Bronchial epithelial cell (primary cell): ENCODE data around the gene RFLNA. TPM values are rescaled to one million over a fixed set of nuclear protein-coding genes. Genes with fewer than 3 reads are reported as not detected.

Source experiments
- DNase-seq: peaks from one replicate; pipeline ENCODE4 v3.0.0-alpha.2; 2010; ENCODE audit warnings: low read depth
- FAIRE-seq: peaks from 2 replicates; lab custom pipeline; 2011; peaks lifted over from hg19 to GRCh38; lab: Jason Lieb, UNC
- H3K27me3 ChIP-seq: 2 replicates; pipeline ENCODE4 v1.5.1; 2011; ENCODE audit warnings: low read length; ENCODE audit not compliant: control insufficient read depth, insufficient read depth
- H3K36me3 ChIP-seq: 2 replicates; pipeline ENCODE4 v1.5.1; 2011; ENCODE audit warnings: low read length; ENCODE audit not compliant: control insufficient read depth, insufficient read depth
- H3K4me3 ChIP-seq: 2 replicates; pipeline ENCODE4 v1.5.1; 2011; ENCODE audit warnings: mild to moderate bottlenecking, low read depth, low read length, control low read depth
- total RNA-seq: library from RNA; depleted of rRNA; stranded (reverse); fragments of >200 nt; gene quantifications from 2 replicates; pipeline ENCODE4 v1.2.1, GENCODE V29; 2014
- TF ChIP-seq, protein P1 (sequence below): IDR thresholded peaks from 2 replicates; pipeline ENCODE4 v1.5.1; 2011; ENCODE audit warnings: mild to moderate bottlenecking, moderate library complexity, low read length, control low read depth, inconsistent platforms; ENCODE audit not compliant: insufficient read depth, severe bottlenecking

Gene RFLNA
- total RNA-seq, 1 donor from 2014 or later = not detected

DNA sequence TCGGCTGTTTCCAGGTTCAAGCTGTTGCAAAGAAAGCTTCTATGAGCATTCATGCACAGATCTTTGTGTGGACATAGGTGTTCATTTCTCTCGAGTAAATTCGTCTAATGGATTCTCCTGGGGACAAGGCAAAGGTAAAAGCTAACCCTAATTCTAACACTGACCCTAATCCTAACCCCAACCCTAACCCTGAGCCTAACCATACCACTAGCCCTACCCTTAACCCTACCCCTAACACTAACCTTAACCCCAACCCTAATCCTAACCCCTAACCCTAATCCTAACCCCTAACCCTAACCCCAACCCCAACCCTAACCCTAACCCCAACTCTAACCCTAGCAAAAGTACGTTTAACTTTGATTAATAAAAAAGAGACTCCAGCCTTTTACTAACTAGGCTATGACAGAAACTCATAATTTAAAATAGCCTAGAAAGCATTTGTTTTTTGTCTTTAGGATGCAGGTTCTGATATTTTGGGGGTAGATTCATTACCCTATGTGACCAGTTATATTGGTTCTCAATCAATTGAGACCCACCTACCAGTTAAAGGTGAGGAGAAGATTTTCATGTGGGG lies 27.6 kb upstream of the RFLNA start:
- Histone ChIP-seq H3K27me3 (peaks cover 3% of the 10 kb centered on the region), H3K4me3 (no peak overlapping the region), H3K36me3 (no peaks in the 10 kb centered on the region)
- no peak for DNase-seq
- FAIRE-seq = no peak
- TF ChIP-seq, protein P1, sequence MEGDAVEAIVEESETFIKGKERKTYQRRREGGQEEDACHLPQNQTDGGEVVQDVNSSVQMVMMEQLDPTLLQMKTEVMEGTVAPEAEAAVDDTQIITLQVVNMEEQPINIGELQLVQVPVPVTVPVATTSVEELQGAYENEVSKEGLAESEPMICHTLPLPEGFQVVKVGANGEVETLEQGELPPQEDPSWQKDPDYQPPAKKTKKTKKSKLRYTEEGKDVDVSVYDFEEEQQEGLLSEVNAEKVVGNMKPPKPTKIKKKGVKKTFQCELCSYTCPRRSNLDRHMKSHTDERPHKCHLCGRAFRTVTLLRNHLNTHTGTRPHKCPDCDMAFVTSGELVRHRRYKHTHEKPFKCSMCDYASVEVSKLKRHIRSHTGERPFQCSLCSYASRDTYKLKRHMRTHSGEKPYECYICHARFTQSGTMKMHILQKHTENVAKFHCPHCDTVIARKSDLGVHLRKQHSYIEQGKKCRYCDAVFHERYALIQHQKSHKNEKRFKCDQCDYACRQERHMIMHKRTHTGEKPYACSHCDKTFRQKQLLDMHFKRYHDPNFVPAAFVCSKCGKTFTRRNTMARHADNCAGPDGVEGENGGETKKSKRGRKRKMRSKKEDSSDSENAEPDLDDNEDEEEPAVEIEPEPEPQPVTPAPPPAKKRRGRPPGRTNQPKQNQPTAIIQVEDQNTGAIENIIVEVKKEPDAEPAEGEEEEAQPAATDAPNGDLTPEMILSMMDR = no peak

DNA sequence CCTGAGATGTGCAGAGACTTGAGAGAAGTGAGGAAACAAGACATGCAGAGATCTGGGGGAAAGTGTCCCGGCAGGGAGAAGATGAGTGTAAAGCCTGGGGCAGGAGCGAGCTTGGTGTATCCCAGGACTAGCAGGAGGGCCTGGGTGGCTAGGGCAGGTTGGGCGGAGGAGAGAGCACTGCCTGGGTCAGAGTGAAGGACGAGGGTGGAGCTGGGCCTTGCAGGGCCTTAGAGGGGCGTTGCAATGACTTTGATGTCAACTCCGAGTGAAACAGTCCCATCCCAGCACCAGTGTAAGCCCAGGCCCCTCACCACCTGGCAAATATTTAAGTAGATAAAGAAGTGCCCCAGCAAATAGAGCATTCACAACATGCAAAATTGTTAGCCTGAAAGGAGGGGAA lies 24.2 kb upstream of the RFLNA start:
- Histone ChIP-seq H3K4me3 (no peak overlapping the region), H3K36me3 (no peaks in the 10 kb centered on the region), H3K27me3 (peaks cover 3% of the 10 kb centered on the region)
- TF ChIP-seq, protein P1 = no peak
- FAIRE-seq (peak; percentile 32), DNase-seq (no peak)

DNA sequence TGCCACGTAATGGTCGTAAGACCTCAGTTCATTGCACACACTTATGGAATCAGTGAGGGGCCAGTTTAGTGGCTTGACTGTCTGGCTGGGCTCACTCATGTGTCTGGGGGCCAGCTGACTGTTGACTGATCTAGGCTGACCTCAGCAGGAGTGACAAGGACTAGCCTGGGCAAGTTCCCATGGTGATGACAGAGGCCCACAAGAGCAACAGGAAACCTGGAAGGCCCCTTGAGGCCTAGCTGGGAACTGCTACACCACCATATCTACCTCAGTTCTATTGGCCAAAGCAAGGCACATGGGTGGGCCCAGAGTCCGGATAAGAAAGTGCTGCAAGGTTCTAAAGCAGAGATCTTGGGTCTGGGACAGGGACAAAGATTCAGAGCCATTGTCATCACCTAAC lies 21.3 kb upstream of the RFLNA start:
- TF ChIP-seq, protein P1 = peak; percentile 53
- FAIRE-seq (peak; percentile 58), DNase-seq (peak; percentile 87)
- H3K4me3 ChIP-seq = no peak overlapping the region
- H3K36me3 ChIP-seq = no peaks in the 10 kb centered on the region
- H3K27me3 ChIP-seq = peaks cover 13% of the 10 kb centered on the region

DNA sequence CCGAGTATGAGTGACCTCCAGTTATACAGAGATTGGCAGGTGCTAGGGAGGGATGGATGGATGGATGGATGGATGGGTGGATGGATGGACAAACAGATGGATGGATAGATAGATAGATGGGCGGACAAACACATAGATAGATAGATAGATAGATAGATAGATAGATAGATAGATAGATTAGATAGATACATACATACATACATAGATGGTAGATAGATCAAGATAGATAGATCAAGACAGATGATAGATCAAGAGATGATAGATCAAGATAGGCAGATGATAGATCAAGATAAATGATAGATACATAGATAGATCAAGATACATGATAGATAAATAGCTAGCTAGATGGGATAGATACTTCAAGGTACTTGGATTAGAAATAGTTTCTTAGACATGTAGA lies 18.6 kb upstream of the RFLNA start:
- Histone ChIP-seq H3K27me3 (peaks cover 22% of the 10 kb centered on the region), H3K4me3 (no peak overlapping the region), H3K36me3 (no peaks in the 10 kb centered on the region)
- no peak for FAIRE-seq
- no peak for DNase-seq
- TF ChIP-seq, protein P1 = no peak

DNA sequence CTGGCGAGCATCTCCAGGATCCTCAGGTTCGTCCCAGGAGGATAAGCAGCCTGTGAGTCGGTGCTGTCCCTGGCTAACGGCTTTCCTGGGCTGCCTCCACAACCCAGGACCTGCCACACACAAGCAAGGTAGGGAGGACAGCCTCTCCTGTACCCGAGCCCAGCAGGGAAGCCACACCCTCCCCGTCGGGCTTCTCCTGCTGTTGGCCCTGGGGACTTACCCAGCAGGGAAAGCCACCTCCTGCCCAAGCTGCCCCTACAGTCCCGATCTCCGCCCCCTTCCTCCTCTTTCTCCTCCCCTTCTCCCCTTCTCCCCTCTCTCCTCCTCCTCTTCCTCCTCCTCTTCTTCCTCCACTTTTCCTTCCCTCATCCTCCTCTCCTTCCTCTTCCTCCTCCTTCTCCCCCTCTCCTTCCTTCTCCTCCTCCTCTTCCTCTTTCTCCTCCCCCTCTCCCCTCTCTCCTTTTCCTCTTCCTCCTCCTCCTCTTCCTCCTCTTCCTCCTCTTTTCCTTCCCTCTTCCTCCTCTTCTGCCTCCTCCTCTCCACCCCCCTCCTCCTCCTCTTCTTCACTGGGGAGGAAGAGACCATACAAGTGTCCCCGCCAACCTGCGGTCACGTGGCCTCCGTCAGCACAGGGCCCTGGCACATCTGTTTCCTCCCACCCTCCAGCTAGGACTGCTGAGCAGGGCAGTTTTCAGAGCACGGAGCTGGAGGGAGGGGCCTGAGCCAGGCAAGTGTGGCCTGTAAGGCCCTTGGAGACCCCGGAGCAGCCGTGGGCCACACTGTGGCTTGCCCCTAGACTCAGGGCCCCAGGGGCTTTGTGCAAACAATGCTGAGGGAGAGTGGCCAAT lies 17.3 kb upstream of the RFLNA start:
- TF ChIP-seq, protein P1 = no peak
- Histone ChIP-seq H3K36me3 (no peaks in the 10 kb centered on the region), H3K27me3 (peaks cover 22% of the 10 kb centered on the region), H3K4me3 (no peak overlapping the region)
- DNase-seq = no peak
- FAIRE-seq = no peak
